Effector memory CD4-positive, alpha-beta T cell (primary cell): Measurements from ENCODE around the gene TSPAN15.

Experiments used
- DNase-seq, 3 donors: peaks; one replicate each; pipeline ENCODE4 v3.0.0-alpha.2; 2020
- H3K27ac ChIP-seq: 2 replicates; pipeline ENCODE4 v1.7.0; 2013; ENCODE audit warnings: mild to moderate bottlenecking, low read length, moderate library complexity; ENCODE audit not compliant: insufficient read depth, poor library complexity, severe bottlenecking
- H3K27me3 ChIP-seq: replicated peaks from 2 replicates; pipeline ENCODE4 v1.7.0; 2013; ENCODE audit warnings: mild to moderate bottlenecking, low read length; ENCODE audit not compliant: insufficient read depth, control insufficient read depth, poor library complexity, severe bottlenecking
- H3K36me3 ChIP-seq: 2 replicates; pipeline ENCODE4 v1.7.0; 2013; ENCODE audit warnings: mild to moderate bottlenecking, low read length, moderate library complexity; ENCODE audit not compliant: control insufficient read depth, insufficient read depth
- H3K4me1 ChIP-seq: 2 replicates; pipeline ENCODE4 v1.7.0; 2013; ENCODE audit warnings: low read length, mild to moderate bottlenecking; ENCODE audit not compliant: control insufficient read depth, insufficient read depth, poor library complexity, severe bottlenecking
- H3K4me3 ChIP-seq: 2 replicates; pipeline ENCODE4 v1.7.0; 2013; ENCODE audit warnings: low read length, low read depth, mild to moderate bottlenecking; ENCODE audit not compliant: insufficient read depth, poor library complexity, severe bottlenecking
- H3K9me3 ChIP-seq: 2 replicates; pipeline ENCODE4 v1.7.0; 2013; ENCODE audit warnings: mild to moderate bottlenecking, low read length, moderate library complexity; ENCODE audit not compliant: control insufficient read depth

Gene TSPAN15

DNA sequence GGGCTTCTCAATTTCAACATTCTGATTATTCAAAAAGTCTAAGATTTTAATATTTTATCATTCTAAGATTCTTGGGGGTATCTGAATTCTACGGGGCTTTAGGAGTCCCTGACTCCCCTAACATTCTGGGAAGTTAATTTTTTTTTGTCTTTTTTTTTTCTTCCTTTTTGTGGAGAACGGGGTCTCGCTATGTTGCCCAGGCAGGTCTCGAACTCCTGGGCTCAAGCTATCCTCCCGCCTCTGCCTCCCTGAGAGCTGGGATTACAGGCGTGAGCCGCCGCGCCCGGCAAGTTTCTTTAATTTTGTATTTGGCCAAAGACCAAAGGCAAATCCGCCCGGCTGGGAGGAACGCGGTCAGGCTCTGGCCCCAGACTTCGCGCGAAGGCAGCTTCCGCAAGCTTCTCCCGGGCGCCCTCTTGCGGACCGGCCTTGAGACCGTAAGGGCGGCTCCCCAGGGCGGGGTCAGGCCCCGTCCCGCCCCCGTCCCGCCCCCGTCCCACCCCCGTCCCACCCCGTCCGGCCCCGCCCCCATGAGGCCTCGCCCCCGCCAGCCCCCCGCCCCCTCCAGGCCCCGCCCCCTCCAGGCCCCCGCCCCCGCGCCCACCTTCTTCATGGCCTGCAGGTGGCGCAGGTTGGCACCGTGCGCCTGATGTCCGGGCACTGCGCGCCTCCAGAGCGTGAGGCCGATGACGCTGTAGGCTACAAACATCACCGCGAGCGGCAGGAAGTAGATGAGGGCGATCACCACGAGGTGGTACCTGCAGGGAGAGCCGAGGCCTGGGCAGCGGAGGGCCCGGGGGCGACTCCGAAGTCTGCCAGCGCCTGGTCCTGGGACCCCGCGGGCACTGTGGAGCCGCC is 42.7 kb upstream of the TSPAN15 start:
- no peaks in the 10 kb centered on the region for H3K27me3 ChIP-seq
- H3K4me3 ChIP-seq, result no peak overlapping the region
- peak overlapping the region; percentile 71 for H3K27ac ChIP-seq

DNA sequence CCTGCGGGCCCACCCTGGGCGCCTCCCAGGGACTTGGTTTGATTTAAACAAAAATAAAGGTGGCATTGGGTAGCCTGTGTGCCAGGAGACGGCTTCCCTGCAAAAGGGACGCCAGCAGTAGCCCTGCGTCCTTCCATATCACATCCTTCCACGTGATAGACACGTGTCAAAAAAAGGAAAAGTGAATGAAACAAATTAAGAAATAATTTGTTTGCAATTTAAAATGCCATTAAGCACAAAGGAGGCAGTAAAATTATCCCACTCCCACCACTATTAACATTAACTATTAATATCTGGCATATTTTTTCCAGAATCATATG is 42.1 kb upstream of the TSPAN15 start:
- Histone ChIP-seq H3K4me1 (peaks cover 12% of the 10 kb centered on the region), H3K27me3 (no peaks in the 10 kb centered on the region), H3K9me3 (no peaks in the 10 kb centered on the region), H3K36me3 (no peaks in the 10 kb centered on the region), H3K27ac (peak overlapping the region; percentile 71), H3K4me3 (no peak overlapping the region)
- DNase-seq, result no peak

More for the DNA sequence above, 42.7 kb upstream of the TSPAN15 start:
- H3K4me1 ChIP-seq, result peaks cover 12% of the 10 kb centered on the region
- H3K36me3 ChIP-seq, result no peaks in the 10 kb centered on the region
- no peaks in the 10 kb centered on the region for H3K9me3 ChIP-seq
- DNase-seq, result peak; percentile 79 to 87 (median 85)

DNA sequence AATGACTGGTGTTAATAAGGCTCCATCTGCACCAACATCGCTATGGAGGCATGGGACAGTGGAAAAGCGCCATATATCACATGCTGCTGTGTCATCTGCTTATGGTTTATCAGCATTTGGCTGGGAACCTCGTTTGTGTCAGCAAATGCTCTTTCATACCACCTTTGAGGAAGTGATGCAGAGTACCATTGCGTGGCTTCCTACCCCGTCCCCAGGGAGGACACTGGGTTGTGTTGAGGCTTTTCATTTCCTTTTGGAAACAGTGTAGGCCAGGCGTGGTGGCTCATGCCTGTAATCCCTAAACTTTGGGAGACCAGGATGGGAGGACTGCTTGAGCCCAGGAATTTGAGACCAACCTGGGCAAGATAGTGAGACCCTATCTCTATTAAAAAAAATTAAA is 41.3 kb upstream of the TSPAN15 start:
- H3K27ac ChIP-seq, result no peak overlapping the region
- no peak for DNase-seq
- H3K9me3 ChIP-seq, result no peaks in the 10 kb centered on the region
- H3K27me3 ChIP-seq, result no peaks in the 10 kb centered on the region
- H3K4me3 ChIP-seq, result no peak overlapping the region
- H3K36me3 ChIP-seq, result no peaks in the 10 kb centered on the region
- peaks cover 12% of the 10 kb centered on the region for H3K4me1 ChIP-seq

DNA sequence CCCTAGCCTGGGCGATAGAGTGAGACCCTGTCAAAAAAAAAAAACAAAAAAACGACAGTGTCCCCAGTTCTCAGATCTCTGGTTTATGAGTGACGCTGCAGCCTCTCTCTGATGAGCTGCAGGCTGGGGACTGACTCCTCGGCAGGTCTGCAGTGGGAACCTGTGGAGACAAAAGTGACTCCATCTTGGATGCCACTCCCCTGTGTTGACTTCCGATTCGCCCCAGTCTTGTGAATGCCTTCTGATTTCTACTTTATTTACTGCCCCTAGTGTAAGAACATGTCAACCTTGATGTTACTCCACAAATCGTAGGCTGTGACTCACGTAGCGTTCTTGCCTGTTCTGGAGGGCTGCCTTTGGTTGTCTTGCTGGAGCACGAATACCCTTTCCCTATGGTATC is 40.8 kb upstream of the TSPAN15 start:
- DNase-seq, result no peak
- peaks cover 12% of the 10 kb centered on the region for H3K4me1 ChIP-seq
- no peaks in the 10 kb centered on the region for H3K9me3 ChIP-seq
- no peaks in the 10 kb centered on the region for H3K36me3 ChIP-seq
- no peak overlapping the region for H3K27ac ChIP-seq
- no peaks in the 10 kb centered on the region for H3K27me3 ChIP-seq
- H3K4me3 ChIP-seq, result no peak overlapping the region

DNA sequence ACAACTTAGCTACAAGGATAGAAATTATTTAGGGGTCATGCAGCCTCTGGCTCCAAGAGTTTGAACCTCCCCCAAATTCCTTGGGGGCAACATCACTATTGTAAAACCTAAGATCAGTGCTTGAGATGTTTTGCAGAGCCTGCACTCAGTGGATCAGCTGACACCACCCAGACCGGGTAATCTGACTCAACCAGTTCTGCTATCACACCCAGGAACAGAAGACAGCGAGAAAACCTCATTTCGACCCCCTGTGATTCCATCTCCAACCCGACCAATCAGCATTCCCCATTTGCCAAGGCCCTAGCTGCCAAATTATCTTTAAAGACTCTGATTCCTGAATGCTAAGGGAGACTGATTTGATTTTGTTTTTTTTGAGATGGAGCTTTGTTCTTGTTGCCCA is 39.8 kb upstream of the TSPAN15 start:
- H3K27me3 ChIP-seq, result no peaks in the 10 kb centered on the region
- DNase-seq, result no peak
- no peaks in the 10 kb centered on the region for H3K9me3 ChIP-seq
- no peaks in the 10 kb centered on the region for H3K36me3 ChIP-seq
- H3K4me1 ChIP-seq, result peaks cover 12% of the 10 kb centered on the region
- no peak overlapping the region for H3K4me3 ChIP-seq
- no peak overlapping the region for H3K27ac ChIP-seq

DNA sequence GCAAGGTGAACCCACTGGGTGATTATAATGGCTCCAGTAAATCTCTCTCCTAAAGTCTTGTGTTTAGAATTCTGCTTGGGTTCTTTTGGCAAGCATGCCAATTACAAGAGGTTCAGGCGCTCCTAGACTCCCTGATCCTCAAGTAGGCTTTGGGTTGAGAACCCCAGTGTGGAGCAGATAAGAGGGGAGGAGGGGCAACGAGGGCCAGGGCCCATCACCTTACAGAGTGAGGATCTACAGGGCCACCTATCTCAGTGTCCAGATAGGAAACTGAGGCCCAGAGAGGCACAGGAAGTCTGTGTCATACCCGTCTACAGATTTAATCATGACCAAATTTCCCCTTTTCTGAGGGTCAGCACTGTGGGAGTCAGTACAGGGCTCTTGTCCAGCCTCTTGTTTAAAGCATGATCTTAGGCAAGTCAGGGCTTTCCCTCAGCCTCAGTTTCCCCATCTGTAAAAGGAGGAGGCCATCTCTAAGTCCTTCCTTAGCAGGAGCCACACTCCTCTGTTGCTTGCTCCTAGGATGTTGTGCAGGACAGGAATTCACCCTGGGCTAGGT is 39.0 kb upstream of the TSPAN15 start:
- DNase-seq, result no peak
- Histone ChIP-seq H3K27ac (no peak overlapping the region), H3K36me3 (no peaks in the 10 kb centered on the region), H3K4me3 (no peak overlapping the region), H3K9me3 (no peaks in the 10 kb centered on the region), H3K4me1 (peaks cover 12% of the 10 kb centered on the region), H3K27me3 (no peaks in the 10 kb centered on the region)

DNA sequence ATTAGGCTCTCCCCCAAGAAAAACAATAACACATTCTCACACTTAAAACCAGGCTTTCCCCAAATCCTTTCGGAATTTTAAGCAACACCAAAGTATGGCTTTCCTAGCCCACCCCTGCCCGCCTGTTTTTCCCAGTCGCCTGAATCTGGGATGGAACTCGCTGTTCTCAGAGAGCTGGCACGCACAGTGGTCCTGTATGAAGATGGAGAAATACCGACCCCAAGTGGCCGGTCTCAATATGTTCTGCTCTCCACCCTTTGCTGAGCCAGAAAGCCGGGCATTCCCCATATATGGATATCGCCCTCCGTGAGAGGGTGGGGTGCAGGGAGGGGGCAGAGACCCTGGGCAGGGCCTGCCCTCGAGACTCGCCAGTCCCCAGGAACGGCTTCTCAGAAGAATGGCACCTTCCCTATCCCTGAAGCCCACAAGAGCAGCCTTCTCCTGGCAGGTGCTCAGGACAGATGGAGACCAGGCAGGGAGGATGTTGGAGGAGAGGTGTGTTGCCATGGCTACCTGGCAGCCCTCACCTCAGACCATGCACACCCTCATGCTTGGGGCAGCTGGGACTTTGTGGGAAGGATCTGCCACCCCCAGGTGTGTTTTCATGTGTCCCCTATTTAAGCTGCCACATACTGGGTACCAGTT is 37.9 kb upstream of the TSPAN15 start:
- DNase-seq, result no peak
- Histone ChIP-seq H3K9me3 (no peaks in the 10 kb centered on the region), H3K4me3 (no peak overlapping the region)

DNA sequence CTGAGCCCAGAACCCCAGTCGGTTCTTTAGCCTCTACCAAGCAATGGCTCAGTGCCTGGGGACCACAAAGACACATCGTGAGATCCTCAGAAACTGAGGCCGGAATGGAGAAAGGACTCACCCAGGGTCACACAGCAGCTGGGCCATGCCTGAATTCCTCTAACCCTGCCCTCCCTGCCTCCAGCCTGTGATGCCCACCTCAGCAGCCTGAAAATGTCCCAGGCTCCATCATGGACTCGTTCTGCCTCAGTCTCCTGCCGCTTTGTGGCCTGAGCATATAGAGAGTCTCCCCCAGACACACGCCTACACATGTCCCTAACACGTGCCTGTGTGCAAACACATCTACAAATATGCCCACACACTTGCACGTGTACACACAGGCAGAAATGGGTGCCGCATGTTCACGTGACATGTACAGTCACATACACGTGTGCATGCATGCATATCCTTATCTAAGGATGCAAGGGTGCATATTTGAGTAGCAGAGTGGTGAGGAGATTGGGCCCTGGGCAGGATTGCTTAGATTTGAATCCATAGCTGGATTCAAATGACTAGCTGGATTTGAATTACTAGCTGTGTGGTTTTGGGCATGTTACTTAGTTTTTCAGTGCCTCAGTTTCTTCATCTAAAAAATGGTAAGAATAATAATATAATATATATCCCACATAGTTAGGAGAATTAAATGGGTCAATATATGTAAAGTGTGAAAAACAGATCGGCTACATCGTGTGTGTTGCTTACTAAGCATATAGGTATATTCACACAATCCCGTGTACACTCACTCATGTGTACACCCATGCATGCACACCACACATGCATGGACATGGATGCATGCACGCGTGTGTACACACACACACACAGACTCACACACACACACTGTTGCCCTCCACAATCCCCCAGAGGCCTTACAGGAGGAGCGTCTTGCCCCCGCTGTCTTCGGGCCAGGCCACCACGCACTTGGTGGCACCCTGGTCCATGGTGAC is 36.9 kb upstream of the TSPAN15 start:
- no peak for DNase-seq
- Histone ChIP-seq H3K36me3 (no peaks in the 10 kb centered on the region), H3K4me3 (no peak overlapping the region), H3K4me1 (peaks cover 1% of the 10 kb centered on the region), H3K9me3 (no peaks in the 10 kb centered on the region), H3K27me3 (no peaks in the 10 kb centered on the region), H3K27ac (no peak overlapping the region)

More for the DNA sequence above, 37.9 kb upstream of the TSPAN15 start:
- Histone ChIP-seq H3K27ac (no peak overlapping the region), H3K36me3 (no peaks in the 10 kb centered on the region), H3K27me3 (no peaks in the 10 kb centered on the region), H3K4me1 (peaks cover 7% of the 10 kb centered on the region)

DNA sequence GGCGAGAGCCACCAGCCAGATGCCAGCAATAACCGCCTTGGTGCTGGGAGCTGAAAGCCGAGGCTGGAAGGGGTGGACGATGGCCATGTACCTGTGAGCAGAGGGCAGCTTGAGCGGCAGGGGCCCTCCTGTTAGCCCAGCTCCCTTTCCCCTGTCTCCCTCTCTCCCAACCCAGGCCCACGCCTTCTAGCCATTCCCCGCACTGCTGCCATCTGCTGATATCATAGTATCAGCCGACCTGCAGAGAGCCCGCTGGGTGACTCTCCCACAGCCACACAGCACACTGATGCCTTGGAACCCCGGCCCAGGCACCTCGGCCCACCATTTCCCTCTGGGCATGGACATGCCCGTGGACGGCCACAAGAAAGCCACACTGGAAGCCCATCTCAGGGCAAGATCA is 36.2 kb upstream of the TSPAN15 start:
- H3K4me3 ChIP-seq, result no peak overlapping the region
- DNase-seq, result no peak
- no peaks in the 10 kb centered on the region for H3K4me1 ChIP-seq
- H3K36me3 ChIP-seq, result no peaks in the 10 kb centered on the region
- no peak overlapping the region for H3K27ac ChIP-seq
- H3K9me3 ChIP-seq, result no peaks in the 10 kb centered on the region
- H3K27me3 ChIP-seq, result no peaks in the 10 kb centered on the region
